GM18507 (cell line): ENCODE data around the gene PLEKHN1.

Experiments
- DNase-seq: peaks from one replicate; pipeline ENCODE4 v3.0.0; 2011; ENCODE audit warnings: low read depth; ENCODE audit not compliant: insufficient read length; ENCODE audit errors: extremely low spot score
- FAIRE-seq: peaks from 2 replicates; lab custom pipeline; 2011; peaks lifted over from hg19 to GRCh38; lab: Jason Lieb, UNC

Gene PLEKHN1, protein sequence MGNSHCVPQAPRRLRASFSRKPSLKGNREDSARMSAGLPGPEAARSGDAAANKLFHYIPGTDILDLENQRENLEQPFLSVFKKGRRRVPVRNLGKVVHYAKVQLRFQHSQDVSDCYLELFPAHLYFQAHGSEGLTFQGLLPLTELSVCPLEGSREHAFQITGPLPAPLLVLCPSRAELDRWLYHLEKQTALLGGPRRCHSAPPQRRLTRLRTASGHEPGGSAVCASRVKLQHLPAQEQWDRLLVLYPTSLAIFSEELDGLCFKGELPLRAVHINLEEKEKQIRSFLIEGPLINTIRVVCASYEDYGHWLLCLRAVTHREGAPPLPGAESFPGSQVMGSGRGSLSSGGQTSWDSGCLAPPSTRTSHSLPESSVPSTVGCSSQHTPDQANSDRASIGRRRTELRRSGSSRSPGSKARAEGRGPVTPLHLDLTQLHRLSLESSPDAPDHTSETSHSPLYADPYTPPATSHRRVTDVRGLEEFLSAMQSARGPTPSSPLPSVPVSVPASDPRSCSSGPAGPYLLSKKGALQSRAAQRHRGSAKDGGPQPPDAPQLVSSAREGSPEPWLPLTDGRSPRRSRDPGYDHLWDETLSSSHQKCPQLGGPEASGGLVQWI

DNA sequence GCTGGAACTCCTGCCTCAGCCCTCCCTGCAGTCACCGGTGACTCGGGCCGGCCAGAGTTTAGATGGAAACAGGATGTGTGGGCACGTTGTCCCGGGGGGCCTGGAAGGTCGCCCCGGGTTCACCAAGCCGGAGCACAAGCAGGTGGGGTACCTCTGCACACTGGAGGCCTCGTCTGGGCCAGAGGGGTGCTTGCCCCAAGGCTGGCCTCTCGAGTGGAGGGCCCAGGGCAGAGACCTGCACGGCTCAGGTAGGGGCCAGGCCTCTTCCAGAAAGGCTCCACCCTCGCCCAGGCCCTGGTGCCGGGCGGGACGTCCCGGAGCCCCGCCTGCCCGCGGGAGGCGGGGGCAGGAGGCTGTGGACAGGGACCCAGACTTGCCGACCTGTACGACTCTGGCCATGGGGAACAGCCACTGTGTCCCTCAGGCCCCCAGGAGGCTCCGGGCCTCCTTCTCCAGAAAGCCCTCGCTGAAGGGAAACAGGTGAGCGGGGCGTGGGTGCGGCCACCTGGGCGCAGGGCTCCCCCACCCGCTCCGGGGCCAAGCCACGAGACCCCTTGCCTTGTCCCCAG lies at the start of gene PLEKHN1:
TSS of gene PLEKHN1 (plus strand) at position 348 of the 569 bp plus-strand sequence. CDS start at position 398, 50 bp downstream.
- no peak for DNase-seq
- peak; percentile 59 for FAIRE-seq

DNA sequence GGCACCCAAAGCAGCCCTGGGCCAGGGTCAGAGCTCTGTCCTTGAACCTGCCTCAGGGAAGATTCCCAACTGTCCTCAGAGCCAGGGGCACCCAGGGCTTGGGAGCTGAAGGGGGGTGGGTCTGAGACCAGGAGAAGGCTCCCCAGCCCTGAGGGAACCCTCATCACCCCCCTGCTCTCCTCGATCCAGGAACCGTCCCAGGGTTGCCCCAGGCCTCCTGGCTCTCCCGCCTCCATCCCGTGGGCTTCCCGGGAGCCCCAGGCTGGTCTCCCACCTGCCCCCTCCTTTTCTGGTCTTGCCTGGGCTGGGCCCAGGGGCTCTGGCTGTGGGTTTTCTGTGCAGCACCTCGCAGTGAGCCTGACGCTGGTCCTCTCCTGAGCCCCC lies 49.2 kb upstream of the PLEKHN1 start:
- DNase-seq = no peak
- FAIRE-seq = no peak

DNA sequence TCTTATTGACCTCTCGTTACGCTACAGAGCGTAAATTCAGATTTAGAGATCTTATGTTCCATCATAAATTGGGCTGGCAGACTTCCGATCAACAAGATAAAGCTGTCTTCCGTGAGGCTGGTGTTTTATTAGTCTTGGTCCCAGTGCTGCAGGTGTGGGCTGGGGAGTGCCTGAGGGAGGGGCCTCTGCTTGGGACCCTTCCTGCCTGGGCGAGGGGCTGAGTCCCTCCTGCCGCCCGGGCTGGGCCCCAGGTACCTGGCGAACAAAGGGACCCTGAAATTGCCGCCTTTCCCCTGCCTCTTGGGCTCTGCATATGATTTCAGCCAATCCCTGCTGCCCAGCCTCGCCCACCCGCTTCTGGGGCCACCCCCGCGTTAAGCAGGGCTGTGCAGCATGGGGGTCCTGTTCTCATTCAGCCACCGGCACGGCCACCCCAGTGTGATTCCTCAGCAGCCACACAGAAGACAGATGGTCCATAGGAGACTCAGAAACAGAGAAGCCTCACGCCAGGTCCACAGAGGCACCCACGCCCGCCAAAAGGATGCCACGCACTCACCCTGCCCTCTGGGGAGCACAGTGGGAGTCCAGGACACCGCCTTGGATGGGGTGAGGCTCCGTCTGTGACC lies 48.7 kb upstream of the PLEKHN1 start:
- FAIRE-seq (no peak), DNase-seq (no peak)

DNA sequence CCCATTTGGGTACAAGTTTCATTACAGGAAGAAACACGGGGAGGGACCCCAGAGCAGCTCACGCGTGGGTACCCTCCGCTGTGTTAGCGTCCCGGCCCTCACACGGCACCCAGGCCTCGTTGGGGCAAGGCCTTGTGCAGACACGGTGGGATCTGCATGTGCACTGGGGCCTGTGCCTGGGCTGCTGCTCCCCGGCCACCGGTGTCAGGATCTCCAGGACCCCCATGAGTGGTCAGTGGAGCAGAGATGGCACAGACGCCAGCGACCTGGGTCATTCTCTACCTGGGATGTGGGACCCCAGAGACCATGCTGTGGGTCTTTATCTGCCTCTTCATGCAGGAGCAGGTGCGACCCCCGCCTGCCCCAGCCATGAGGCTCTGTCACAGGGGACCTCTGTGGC lies 47.9 kb upstream of the PLEKHN1 start:
- FAIRE-seq (no peak), DNase-seq (no peak)

DNA sequence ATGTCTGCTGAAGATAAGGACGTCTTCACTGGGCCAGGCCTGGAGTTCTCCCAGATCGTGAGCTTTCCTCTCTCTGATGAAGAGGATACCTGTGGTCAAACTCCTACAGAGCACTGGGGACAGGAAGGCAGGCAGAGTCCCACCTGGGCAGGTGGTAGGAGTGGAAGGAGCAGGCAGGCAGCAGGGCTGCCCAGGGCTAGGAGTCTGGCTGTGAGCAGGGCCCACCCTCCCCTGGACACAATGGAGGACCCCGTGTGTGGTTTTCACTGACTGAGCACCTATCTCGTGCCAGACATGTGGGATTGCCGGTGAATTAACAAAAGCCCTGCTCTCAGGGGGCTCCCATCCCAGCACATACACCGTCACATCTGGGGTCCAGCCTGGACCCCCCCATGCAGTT lies 47.4 kb upstream of the PLEKHN1 start:
- no peak for DNase-seq
- FAIRE-seq = no peak

DNA sequence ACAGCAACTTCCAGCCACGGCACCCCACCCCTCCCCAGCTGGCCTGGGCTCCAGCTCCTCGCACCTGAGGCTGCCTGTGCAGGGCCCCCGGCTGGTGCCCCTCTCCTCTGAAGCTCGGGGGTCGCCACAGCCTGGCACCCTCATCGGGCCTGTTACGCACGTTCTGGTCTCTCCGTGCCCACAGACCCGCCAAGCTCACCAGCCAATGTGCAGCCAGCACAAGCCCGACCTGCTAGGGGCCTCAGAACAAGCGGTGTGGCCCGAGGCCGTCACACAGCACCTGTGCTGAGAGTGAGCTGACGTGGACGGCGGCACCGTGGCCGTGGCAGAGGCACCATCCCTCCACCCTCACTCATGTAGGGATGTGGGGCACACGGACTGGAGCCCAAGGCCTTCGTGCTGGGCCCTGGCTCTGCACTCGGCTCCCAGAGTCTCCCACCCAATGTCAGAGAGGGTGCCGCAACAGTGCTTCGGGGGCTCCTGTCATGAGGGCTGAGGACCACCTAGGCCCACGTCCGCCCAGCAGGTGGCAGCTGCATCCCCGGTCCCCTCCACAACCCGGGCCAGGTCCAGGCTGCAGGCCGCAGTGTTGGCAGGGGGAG lies 46.9 kb upstream of the PLEKHN1 start:
- no peak for FAIRE-seq
- no peak for DNase-seq

DNA sequence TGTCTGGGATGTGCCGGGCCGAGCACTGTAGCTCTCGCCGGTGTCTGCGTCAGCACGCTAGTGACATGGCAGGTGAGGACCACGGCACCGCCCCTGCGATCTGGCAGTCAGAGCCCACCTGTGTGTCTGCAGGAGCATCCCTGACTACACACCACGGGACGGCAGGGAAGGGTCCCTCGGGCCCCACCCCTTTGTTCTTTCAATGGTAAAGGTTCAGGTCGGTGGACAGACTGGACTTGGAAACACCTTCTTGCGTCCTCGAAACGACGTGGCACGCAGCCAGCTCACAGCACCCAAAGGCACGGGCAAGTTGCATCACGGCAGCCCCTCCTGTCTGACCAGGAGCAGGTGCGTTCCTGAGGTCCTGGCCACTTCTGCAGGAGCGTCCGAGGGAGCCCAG lies 46.3 kb upstream of the PLEKHN1 start:
- no peak for FAIRE-seq

DNA sequence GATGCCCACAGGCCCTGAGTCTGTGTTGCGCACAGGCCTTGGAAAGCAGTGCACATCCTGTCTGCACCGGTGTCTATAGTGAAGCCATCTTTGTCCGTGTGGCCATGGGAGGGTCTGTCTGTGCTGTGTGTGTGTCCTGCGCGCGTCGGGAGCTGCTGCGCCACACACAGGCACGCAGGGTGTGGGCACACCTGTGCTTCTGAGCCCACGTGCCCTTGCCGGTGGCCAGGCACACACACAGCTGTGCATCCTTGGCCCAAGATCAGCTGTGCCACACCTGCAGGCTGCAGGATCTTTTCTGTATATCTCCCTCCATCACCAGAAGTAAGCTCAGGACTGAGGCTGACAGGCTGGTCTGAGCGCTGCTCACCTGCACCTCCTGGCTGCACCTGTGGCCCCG lies 45.8 kb upstream of the PLEKHN1 start:
- no peak for DNase-seq
- FAIRE-seq = no peak

More for the DNA sequence above, 46.3 kb upstream of the PLEKHN1 start:
- DNase-seq = no peak

DNA sequence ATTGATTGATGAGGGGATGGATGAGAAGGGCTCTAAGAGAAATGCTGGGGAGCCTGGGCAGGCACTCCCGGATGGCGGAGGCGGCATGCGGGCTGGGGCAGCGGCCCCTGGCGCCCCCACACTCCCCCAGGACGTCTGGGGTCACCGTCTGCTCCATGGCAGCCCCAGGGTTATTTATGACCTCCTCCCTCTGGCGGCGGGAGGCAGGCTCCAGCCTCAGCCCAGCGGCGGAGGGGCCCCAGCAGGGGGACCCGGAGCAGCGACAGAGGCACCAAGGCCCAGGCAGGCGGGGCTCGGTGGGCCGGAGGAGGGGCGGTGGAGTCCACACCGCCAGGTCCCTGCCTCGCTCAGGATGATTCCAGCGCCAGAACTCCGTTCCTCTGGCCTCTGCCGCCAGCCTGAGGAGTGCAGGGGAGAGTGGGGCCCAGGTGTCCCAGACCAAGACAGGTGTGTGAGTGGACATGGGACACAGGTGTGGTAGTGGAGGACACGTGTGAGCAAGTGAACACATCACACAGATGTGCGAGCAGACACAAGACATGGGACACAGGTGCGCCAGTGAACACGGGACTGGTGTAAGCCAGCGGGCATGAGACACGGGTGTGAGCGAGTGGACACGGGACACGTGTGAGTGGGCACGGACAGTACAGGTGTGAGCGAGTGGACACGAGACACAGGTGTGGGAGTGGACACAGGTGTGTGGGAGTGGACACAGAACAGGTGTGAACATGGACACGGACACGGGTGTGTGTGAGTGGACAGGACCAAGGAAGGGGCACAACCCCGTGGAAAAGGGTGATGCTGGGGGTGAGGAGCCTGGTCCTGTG lies 45.1 kb upstream of the PLEKHN1 start:
- DNase-seq = no peak
- no peak for FAIRE-seq

DNA sequence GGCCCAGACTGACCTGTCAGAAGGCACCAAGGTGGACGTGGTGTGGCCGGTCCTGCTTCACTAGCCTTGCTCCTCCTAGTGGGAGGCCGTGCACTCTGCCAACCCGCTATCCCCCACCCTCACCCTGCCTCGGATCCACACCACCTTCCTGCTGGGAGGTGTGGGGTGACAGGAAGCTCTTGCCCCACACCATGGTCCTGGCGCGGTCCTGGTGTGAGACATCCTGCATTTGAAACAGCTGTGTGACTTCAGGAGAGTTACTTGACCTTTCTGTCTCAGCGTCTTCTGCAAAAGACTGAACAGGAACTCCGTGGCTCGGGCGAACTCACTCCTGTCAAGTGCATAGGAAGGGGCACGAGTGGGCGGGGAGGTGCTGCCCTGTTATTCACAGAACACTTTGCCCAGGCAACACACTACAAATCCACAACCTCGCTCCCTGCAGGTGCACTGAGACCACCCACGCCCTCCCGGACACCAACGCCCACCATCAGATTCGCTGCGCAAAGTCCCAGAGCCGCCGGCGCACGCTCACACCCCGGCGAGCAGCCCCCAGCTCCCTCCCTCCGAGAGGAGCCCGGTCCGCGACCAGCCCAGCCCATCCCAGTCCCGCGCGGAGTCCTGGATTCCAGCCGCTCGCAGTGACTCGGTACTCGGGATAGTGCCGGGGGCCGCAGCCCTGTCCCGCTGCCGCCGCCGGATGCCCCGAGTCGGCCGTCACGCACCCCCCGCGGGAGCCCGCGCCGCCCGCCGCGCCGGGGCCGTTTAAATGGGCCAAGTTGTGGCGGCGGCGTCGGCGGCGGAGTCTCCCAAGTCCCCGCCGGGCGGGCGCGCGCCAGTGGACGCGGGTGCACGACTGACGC lies 42.9 kb upstream of the PLEKHN1 start, which contains the start of gene SAMD11:
TSS of gene SAMD11 (plus strand) at position 793 of the 860 bp plus-strand sequence. CDS start 509 bp downstream, outside the sequence.
- FAIRE-seq = no peak
- no peak for DNase-seq

DNA sequence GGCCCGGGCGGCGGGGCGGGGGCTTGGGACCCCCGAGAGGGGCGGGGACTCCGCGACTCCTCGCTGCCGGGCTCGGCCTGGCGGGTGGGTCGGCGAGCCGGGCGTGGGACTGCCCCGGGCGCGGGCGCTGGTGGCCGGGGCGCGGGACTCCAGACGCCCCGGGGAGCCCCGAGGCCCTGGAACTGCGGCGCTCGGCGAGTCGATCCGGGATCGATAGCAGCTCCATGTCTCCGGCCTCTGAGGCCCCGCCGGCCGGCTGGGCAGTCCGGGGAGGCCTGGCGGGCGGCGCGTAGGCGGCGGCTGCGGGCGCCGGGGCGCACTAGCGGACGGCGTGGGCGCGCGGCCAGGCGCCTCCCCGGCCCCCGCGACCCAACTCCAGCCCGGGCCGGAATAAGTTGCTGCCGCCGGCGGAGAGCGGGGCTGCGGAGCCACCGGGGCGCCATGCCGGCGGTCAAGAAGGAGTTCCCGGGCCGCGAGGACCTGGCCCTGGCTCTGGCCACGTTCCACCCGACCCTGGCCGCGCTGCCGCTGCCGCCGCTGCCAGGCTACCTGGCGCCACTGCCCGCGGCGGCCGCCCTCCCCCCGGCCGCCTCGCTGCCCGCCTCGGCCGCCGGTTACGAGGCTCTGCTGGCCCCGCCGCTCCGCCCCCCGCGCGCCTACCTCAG lies 42.2 kb upstream of the PLEKHN1 start:
- no peak for DNase-seq
- FAIRE-seq = no peak

DNA sequence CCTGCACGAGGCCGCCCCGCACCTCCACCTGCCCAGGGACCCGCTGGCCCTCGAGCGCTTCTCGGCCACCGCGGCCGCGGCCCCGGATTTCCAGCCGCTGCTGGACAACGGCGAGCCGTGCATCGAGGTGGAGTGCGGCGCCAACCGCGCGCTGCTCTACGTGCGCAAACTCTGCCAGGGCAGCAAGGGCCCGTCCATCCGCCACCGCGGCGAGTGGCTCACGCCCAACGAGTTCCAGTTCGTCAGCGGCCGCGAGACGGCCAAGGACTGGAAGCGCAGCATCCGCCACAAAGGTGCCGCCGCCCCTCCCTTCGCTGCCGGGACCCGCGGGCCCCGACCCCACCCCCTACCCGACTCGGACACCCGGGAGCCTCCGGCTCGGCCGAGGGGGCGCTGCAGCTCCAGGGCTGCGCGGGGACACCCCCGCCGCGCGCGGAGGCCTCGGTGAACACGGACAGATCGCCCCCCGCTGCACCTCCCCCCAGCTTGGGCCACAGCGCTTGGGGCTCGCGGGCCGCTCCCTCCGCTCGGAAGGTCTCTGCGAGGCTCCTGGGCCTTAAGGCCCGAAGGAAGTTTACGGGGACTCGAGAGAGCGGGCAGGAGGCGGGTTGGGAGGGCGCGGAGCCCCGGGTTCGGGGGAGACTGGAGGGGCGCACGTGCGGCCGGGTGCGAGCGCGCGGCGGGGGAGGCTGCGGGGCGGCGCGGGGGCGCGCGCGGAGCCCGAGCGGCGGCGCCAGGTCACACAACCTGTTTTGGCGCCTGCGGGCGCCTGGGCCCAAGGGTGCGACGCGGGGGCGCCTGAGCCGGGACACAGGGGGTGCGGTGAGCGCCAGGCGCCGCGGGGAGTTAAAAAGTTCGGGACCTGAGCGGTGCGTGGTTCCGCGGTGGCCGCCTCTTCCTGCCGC lies 41.4 kb upstream of the PLEKHN1 start:
- FAIRE-seq = no peak
- DNase-seq = no peak

DNA sequence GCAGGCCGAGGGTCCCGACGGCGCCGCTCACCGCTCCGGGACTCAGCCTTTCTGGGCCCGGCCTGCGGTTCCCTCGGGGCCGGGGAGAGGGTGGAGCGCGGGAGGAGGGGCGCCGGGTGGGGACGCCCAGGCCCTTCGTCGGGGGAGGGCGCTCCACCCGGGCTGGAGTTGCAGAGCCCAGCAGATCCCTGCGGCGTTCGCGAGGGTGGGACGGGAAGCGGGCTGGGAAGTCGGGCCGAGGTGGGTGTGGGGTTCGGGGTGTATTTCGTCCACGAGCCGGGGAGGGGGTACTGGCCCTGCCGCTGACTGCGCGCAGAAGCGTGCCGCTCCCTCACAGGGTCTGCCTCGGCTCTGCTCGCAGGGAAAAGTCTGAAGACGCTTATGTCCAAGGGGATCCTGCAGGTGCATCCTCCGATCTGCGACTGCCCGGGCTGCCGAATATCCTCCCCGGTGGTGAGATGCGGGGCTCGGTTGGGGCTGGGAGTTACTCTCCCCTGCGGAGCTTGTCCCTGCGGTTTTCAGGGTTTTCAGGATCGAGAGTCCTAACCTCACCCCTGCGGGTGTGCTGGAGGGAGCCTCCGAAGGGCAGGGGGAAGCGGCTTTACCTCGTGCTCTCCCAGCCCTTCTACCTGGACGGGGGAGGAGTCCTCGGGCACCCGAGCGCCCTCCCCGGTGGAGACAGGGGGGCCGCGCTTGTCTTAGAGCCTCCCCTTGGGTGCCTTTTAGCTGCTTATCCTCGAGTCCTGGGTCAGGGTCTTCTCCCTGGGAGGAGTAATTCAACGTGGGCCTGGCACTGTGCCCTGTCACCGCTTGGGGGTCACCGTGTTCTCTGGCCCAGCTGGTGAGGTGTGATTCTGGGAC lies 40.5 kb upstream of the PLEKHN1 start:
- FAIRE-seq (no peak), DNase-seq (no peak)

DNA sequence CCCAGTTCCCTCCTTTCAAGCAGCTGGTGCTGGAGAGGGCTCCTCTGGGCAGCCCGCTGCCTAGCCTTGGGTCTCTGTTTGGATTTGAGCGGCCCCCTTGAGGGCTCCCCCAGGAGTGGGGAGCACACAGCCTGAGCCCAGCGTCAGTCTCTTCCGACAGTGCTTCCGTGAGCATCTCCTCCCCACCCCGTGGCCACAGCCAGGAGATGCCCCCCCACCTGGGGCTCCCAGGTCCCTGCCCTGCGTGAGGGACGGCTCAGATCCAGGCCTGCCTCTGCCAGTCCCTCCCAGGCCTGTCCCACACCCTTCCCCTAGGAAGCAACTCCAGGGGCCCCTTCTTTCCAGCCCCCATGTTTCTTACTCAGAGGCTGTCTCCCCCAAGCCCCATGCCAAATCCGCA lies 39.0 kb upstream of the PLEKHN1 start:
- FAIRE-seq (no peak), DNase-seq (no peak)

DNA sequence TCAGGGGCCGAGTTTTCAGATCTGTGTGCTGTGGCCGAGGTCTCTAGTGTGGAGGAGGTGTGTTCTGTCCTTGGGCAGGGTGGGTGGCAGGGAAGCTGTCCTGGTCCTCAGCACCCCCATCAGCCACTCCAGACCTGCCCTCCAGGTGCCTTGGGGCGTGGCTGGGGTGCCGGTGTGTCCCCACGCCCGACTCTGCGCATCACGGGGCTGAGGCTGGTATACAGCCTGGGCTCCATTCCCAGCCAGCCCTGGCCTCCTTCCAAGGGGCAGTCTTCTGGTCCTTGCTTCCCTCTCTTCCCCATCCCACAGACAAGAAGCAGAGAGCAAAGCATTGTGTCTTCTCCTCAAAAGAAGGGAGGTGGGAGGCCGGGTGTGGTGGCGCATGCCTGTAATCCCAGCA lies 38.5 kb upstream of the PLEKHN1 start:
- no peak for FAIRE-seq
- DNase-seq = no peak
